Esophagus squamous epithelium (tissue), 4 donors: Measurements from ENCODE around the gene FAM186B.

ENCODE experiments used
- CTCF ChIP-seq, 6 experiments: fragments of 450-650 bp in 4 of 6; fragments of 200-600 bp in 2 of 6; sonication (generic) in 2 of 6; IDR thresholded peaks; one replicate each; pipeline ENCODE4 v1.5.1; 2016 to 2019; ENCODE audit warnings: antibody characterized with exemption in 6 of 6, mild to moderate bottlenecking in 4 of 6, moderate library complexity in 4 of 6
- POLR2A ChIP-seq, 4 donors: fragments of 450-650 bp; IDR thresholded peaks; one replicate each; pipeline ENCODE4 v1.6.1; 2017; ENCODE audit warnings: antibody characterized with exemption in 4 of 4, mild to moderate bottlenecking in 4 of 4, moderate library complexity in 3 of 4

DNA sequence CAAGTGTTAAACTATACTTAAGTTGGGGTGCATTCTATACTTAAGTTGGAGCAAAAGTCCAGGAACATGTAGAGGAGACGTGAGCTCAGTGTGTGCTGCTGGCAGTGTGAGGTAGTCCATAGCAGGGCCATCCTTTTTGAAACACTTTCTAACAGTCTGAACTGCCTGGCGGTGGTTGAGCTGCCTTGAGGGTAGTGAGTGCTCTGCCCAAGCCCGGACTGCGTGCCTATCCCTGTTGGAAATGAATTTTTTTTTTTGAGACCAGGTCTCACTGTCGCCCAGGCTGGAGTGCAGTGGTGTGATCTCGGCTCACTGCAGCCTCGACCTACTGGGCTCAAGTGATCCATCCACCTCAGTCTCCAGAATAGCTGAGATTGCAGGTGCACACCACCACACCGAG is 52.5 kb downstream of the FAM186B start:
- TF ChIP-seq CTCF (IDR thresholded peaks at IDR 0.05) (no peak), POLR2A (IDR thresholded peaks at IDR 0.05) (no peak)
